NCI-H446 treated with DMSO at 0.1 percent for 48 hours (cell line): ENCODE measurements around the gene FST.

Experiments
- DNase-seq: peaks from one replicate; lab custom pipeline; 2025; lab: John Stamatoyannopoulos, UW

FST gene

DNA sequence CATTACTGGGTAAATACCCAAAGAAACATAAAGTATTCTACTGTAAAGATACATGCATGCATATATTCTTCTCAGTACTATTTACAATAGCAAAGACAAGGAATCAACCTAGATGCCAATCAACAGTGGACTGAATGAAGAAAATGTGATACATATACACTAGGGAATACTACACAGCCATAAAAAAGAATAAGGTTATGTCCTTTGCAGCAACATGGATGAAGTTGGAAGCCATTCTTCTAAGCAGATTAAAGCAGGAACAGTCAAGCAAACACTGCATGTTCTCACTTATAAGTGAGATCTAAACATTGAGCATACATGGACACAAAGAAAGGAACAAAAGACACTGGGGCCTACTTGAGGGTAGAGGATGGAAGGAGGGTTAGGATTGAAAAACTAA, 40.4 kb downstream of the FST start:
- DNase-seq = no peak
